ENCODE data around the gene CBX5. TPM values are rescaled to one million over a fixed set of nuclear protein-coding genes. Genes with fewer than 3 reads are reported as not detected.

Gene CBX5
- total and polyA plus RNA-seq, 4 donors, result 114 to 138 (median 130) TPM

GRCh38 chr12:54270345-54270744, 9.6 kb downstream of the CBX5 start:
- no peak overlapping the region for H3K27ac ChIP-seq (ENCODE audit: low read depth, low read length)
- H3K36me3 ChIP-seq (ENCODE audit: control insufficient read depth, insufficient read depth, low read length), result peaks cover 3% of the 10 kb centered on the region
- DNase-seq (ENCODE audit: low read depth in 4 of 6, low spot score in 6 of 6), result no peak
- WGBS (ENCODE audit: insufficient coverage), result 100% methylated on average over 2 of the region's 2 CpGs
- H3K27me3 ChIP-seq (ENCODE audit: control insufficient read depth, insufficient read depth, low read length), result no peaks in the 10 kb centered on the region
- no peaks in the 10 kb centered on the region for H3K9me3 ChIP-seq (ENCODE audit: control insufficient read depth, insufficient read depth, low read length)
- no peak overlapping the region for H3K4me3 ChIP-seq (ENCODE audit: low read depth, low read length)
- peaks cover 2% of the 10 kb centered on the region for H3K4me1 ChIP-seq (ENCODE audit: control insufficient read depth, insufficient read depth, low read length)

- Histone ChIP-seq H3K9me3 (ENCODE audit: control insufficient read depth, insufficient read depth, low read length) (no peaks in the 10 kb centered on the region), H3K36me3 (ENCODE audit: control insufficient read depth, insufficient read depth, low read length) (no peaks in the 10 kb centered on the region), H3K27me3 (ENCODE audit: control insufficient read depth, insufficient read depth, low read length) (no peaks in the 10 kb centered on the region), H3K27ac (ENCODE audit: low read depth, low read length) (no peak overlapping the region), H3K4me3 (ENCODE audit: low read depth, low read length) (no peak overlapping the region), H3K4me1 (ENCODE audit: control insufficient read depth, insufficient read depth, low read length) (peaks cover 9% of the 10 kb centered on the region)
- WGBS (ENCODE audit: insufficient coverage), result no CpG with 5 or more reads among the region's 2 CpGs
- no peak for DNase-seq (ENCODE audit: low read depth in 4 of 6, low spot score in 6 of 6)
These were observed 13.1 kb downstream of the CBX5 start for GRCh38 chr12:54266852-54267251.

GRCh38 chr12:54265364-54265812, 14.5 kb downstream of the CBX5 start:
- Histone ChIP-seq H3K4me3 (ENCODE audit: low read depth, low read length) (no peak overlapping the region), H3K9me3 (ENCODE audit: control insufficient read depth, insufficient read depth, low read length) (no peaks in the 10 kb centered on the region), H3K27me3 (ENCODE audit: control insufficient read depth, insufficient read depth, low read length) (no peaks in the 10 kb centered on the region), H3K4me1 (ENCODE audit: control insufficient read depth, insufficient read depth, low read length) (peaks cover 18% of the 10 kb centered on the region), H3K36me3 (ENCODE audit: control insufficient read depth, insufficient read depth, low read length) (no peaks in the 10 kb centered on the region), H3K27ac (ENCODE audit: low read depth, low read length) (no peak overlapping the region)
- DNase-seq (ENCODE audit: low read depth in 4 of 6, low spot score in 6 of 6), result no peak
- WGBS (ENCODE audit: insufficient coverage), result 79% methylated on average over 2 of the region's 4 CpGs

- peaks cover 29% of the 10 kb centered on the region for H3K4me1 ChIP-seq (ENCODE audit: control insufficient read depth, insufficient read depth, low read length)
- H3K9me3 ChIP-seq (ENCODE audit: control insufficient read depth, insufficient read depth, low read length), result no peaks in the 10 kb centered on the region
- H3K27ac ChIP-seq (ENCODE audit: low read depth, low read length), result peak overlapping the region; percentile 41
These were observed 17.5 kb downstream of the CBX5 start for GRCh38 chr12:54262403-54262925.

DNA sequence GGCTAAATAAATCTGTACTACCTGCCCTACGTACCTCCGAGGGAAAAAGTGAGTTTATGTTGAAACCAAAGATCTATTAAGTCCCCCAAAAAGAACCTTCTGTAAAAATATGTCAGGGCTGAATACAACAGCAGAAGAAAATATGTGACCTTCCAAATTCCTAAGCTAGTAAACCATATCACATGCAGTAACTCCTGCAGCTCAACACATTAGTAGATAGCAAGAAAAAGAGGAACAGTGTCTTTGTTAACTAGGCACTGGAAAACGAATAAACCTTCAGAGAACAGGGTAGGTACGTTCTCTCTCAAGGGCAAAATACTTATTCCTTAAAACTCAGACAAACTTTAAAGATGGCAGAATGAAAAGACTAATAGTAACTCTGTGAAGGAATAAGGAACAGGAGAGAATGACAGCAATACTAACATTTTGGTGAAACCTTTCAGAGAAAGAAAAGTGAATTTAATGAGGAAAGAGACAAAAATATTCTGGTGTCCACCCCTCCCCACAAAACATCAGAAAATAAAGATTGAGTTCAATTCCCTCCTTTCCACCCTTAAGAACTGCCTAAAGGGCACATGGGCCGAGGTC, 18.0 kb downstream of the CBX5 start:
- Histone ChIP-seq H3K4me3 (ENCODE audit: low read depth, low read length) (no peak overlapping the region), H3K4me1 (ENCODE audit: control insufficient read depth, insufficient read depth, low read length) (peaks cover 31% of the 10 kb centered on the region), H3K36me3 (ENCODE audit: control insufficient read depth, insufficient read depth, low read length) (peaks cover under 1% of the 10 kb centered on the region), H3K27ac (ENCODE audit: low read depth, low read length) (peak overlapping the region; percentile 41), H3K27me3 (ENCODE audit: control insufficient read depth, insufficient read depth, low read length) (no peaks in the 10 kb centered on the region), H3K9me3 (ENCODE audit: control insufficient read depth, insufficient read depth, low read length) (no peaks in the 10 kb centered on the region)
- no peak for DNase-seq (ENCODE audit: low read depth in 4 of 6, low spot score in 6 of 6)
- WGBS (ENCODE audit: insufficient coverage), result no CpG with 5 or more reads among the region's 5 CpGs

More at GRCh38 chr12:54262403-54262925, 17.5 kb downstream of the CBX5 start:
- H3K4me3 ChIP-seq (ENCODE audit: low read depth, low read length), result no peak overlapping the region
- 16% methylated on average over 3 of the region's 4 CpGs for WGBS (ENCODE audit: insufficient coverage)
- H3K36me3 ChIP-seq (ENCODE audit: control insufficient read depth, insufficient read depth, low read length), result no peaks in the 10 kb centered on the region
- peak in 1 of 6 donors; percentile 54 for DNase-seq (ENCODE audit: low read depth in 4 of 6, low spot score in 6 of 6)
- H3K27me3 ChIP-seq (ENCODE audit: control insufficient read depth, insufficient read depth, low read length), result no peaks in the 10 kb centered on the region

GRCh38 chr12:54259194-54260011, 20.5 kb downstream of the CBX5 start:
- 0% methylated on average over 4 of the region's 11 CpGs for WGBS (ENCODE audit: insufficient coverage)
- peak; percentile 78 to 97 (median 88) for DNase-seq (ENCODE audit: low read depth in 4 of 6, low spot score in 6 of 6)
- Histone ChIP-seq H3K4me1 (ENCODE audit: control insufficient read depth, insufficient read depth, low read length) (peaks cover 40% of the 10 kb centered on the region), H3K4me3 (ENCODE audit: low read depth, low read length) (peak overlapping the region; percentile 45), H3K27ac (ENCODE audit: low read depth, low read length) (peak overlapping the region; percentile 95), H3K27me3 (ENCODE audit: control insufficient read depth, insufficient read depth, low read length) (no peaks in the 10 kb centered on the region), H3K9me3 (ENCODE audit: control insufficient read depth, insufficient read depth, low read length) (no peaks in the 10 kb centered on the region), H3K36me3 (ENCODE audit: control insufficient read depth, insufficient read depth, low read length) (peaks cover 18% of the 10 kb centered on the region)

DNA sequence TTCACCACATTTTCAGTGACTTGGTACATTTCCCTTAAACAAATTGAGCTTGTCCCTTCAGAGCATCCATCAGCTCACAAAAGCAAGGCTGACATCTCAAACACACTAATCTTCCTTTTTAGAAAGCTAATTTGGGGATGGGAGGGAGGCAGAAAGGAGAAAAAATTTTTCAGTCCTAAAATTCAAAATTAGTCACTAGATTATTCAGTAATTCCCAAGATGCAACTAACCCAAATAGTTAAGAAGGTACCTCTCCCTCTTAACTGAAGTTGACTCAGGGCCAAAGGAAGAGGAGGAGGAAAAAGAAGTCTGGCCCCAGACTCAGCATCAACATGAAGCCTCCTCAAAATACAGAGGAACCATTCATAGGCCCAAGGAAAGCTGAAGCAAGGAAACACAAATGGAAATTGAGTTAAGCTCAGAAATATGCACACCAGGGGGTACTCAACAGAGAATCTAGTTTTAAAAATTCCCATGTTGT, 21.7 kb downstream of the CBX5 start:
- Histone ChIP-seq H3K36me3 (ENCODE audit: control insufficient read depth, insufficient read depth, low read length) (peaks cover 28% of the 10 kb centered on the region), H3K27me3 (ENCODE audit: control insufficient read depth, insufficient read depth, low read length) (no peaks in the 10 kb centered on the region), H3K4me1 (ENCODE audit: control insufficient read depth, insufficient read depth, low read length) (peaks cover 38% of the 10 kb centered on the region), H3K4me3 (ENCODE audit: low read depth, low read length) (peak overlapping the region; percentile 45), H3K27ac (ENCODE audit: low read depth, low read length) (peak overlapping the region; percentile 95), H3K9me3 (ENCODE audit: control insufficient read depth, insufficient read depth, low read length) (no peaks in the 10 kb centered on the region)
- peak in 4 of 6 donors; percentile 57 to 85 (median 68) for DNase-seq (ENCODE audit: low read depth in 4 of 6, low spot score in 6 of 6)

DNA sequence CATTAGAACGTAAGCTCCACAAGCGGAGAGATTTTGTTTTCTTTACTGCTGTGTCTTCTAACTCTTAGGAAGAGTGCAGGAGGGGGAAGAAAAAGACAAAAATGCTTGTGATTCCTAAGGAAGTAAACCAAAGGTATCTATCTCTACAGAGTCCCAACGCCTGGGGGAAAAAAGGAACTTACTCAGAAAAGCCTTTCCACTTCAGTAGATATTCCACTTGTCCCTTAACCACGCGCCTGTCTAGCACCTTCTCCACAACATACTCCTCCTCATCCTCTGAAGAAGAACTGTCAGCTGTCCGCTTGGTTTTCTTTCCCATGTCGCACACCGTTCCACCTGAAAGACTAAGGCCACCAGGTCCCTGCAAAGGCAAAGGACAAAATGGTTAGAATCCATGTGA, 22.6 kb downstream of the CBX5 start:
- DNase-seq (ENCODE audit: low read depth in 4 of 6, low spot score in 6 of 6), result no peak
- 51% methylated on average over 2 of the region's 8 CpGs for WGBS (ENCODE audit: insufficient coverage)
- peak overlapping the region; percentile 95 for H3K27ac ChIP-seq (ENCODE audit: low read depth, low read length)
- peaks cover 35% of the 10 kb centered on the region for H3K36me3 ChIP-seq (ENCODE audit: control insufficient read depth, insufficient read depth, low read length)
- peaks cover 34% of the 10 kb centered on the region for H3K4me1 ChIP-seq (ENCODE audit: control insufficient read depth, insufficient read depth, low read length)
- no peaks in the 10 kb centered on the region for H3K27me3 ChIP-seq (ENCODE audit: control insufficient read depth, insufficient read depth, low read length)
- H3K4me3 ChIP-seq (ENCODE audit: low read depth, low read length), result peak overlapping the region; percentile 14
- no peaks in the 10 kb centered on the region for H3K9me3 ChIP-seq (ENCODE audit: control insufficient read depth, insufficient read depth, low read length)

GRCh38 chr12:54253240-54253639, 26.7 kb downstream of the CBX5 start:
- Histone ChIP-seq H3K27me3 (ENCODE audit: control insufficient read depth, insufficient read depth, low read length) (no peaks in the 10 kb centered on the region), H3K27ac (ENCODE audit: low read depth, low read length) (no peak overlapping the region), H3K4me3 (ENCODE audit: low read depth, low read length) (no peak overlapping the region), H3K36me3 (ENCODE audit: control insufficient read depth, insufficient read depth, low read length) (peaks cover 68% of the 10 kb centered on the region), H3K9me3 (ENCODE audit: control insufficient read depth, insufficient read depth, low read length) (no peaks in the 10 kb centered on the region), H3K4me1 (ENCODE audit: control insufficient read depth, insufficient read depth, low read length) (peaks cover 13% of the 10 kb centered on the region)
- no peak for DNase-seq (ENCODE audit: low read depth in 4 of 6, low spot score in 6 of 6)
- no CpG with 5 or more reads among the region's 4 CpGs for WGBS (ENCODE audit: insufficient coverage)

Measured in spinal cord (tissue), 10 donors.